ENCODE results near the gene JMJD1C.
A peak's percentile ranks its signal among the peaks of the same experiment; 100 is the strongest.

JMJD1C gene

DNA sequence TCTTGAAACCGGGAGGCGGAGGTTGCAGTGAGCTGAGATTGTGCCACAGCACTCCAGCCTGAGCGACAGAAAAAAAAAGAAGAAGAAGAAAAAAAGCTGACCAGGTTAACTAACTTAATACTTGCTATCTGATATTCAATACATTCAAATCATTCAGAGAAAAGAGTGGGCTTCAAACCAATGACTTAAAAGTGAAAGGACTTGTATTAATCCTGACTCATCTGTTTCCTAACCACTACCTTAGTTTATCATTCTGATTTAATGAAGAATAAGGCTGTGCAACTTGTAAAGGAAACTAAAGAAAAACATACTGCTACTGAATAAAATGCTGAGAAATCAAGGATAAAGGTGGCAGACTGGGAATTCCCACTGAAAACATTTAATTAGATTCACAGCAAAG, 204.3 kb downstream of the JMJD1C start:
- H3K4me3 ChIP-seq (ENCODE audit: low read length, poor library complexity, severe bottlenecking) = peak overlapping the region; percentile 84
- H3K27me3 ChIP-seq (ENCODE audit: insufficient read depth, low read length, poor library complexity, severe bottlenecking) = no peaks in the 10 kb centered on the region
- H2AFZ ChIP-seq (ENCODE audit: low read length) = no peak overlapping the region
- no peaks in the 10 kb centered on the region for H3F3A ChIP-seq (ENCODE audit: low read depth)
- H3K9me3 ChIP-seq (ENCODE audit: insufficient read depth, low read depth, low read length) = no peaks in the 10 kb centered on the region
- H4K20me1 ChIP-seq (ENCODE audit: insufficient read depth, low read length, poor library complexity, severe bottlenecking) = peaks cover 94% of the 10 kb centered on the region
- peaks cover 100% of the 10 kb centered on the region for H3K79me2 ChIP-seq (ENCODE audit: insufficient read depth, low read length)
- no peak overlapping the region for H3K9ac ChIP-seq (ENCODE audit: low read depth, low read length, poor library complexity, severe bottlenecking)
- H3K36me3 ChIP-seq (ENCODE audit: insufficient read depth, low read length) = 0 out of 2 replicates have a peak, but pooled peaks cover 4% of the 10 kb centered on the region
- H3K4me1 ChIP-seq (ENCODE audit: insufficient read depth, low read length, poor library complexity, severe bottlenecking) = peaks cover 70% of the 10 kb centered on the region
- TF ChIP-seq, protein P1, sequence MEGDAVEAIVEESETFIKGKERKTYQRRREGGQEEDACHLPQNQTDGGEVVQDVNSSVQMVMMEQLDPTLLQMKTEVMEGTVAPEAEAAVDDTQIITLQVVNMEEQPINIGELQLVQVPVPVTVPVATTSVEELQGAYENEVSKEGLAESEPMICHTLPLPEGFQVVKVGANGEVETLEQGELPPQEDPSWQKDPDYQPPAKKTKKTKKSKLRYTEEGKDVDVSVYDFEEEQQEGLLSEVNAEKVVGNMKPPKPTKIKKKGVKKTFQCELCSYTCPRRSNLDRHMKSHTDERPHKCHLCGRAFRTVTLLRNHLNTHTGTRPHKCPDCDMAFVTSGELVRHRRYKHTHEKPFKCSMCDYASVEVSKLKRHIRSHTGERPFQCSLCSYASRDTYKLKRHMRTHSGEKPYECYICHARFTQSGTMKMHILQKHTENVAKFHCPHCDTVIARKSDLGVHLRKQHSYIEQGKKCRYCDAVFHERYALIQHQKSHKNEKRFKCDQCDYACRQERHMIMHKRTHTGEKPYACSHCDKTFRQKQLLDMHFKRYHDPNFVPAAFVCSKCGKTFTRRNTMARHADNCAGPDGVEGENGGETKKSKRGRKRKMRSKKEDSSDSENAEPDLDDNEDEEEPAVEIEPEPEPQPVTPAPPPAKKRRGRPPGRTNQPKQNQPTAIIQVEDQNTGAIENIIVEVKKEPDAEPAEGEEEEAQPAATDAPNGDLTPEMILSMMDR (conservative IDR thresholded peaks at IDR 0.05; ENCODE audit: low read length) = no peak
- no peak for TF ChIP-seq EZH2phosphoT487 (IDR thresholded peaks at IDR 0.05; ENCODE audit: borderline replicate concordance)
- H3K4me2 ChIP-seq (ENCODE audit: low read depth, low read length, poor library complexity, severe bottlenecking) = peak overlapping the region; percentile 92
- H3K9me2 ChIP-seq (replicated peaks; ENCODE audit: low read depth, low read length) = no peaks in the 10 kb centered on the region

DNA sequence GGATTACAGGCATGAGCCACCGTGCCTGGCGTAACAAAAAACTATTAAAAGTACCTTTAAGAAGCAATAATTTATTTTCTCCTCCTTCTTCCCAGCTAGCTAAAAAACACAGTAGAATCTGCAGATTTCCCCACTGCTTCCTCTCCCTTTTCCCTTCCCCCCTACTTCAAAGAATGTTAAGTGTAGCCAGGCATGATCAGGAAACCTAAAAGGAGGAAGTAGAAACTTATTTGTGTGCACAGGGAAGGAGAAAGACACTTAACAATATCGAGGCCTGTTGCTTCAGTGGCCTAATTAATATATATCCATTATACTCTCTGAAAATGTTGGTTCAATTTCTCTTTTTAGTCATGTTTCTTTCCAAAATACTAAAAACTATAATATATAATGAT, 204.9 kb downstream of the JMJD1C start:
- Histone ChIP-seq H3K9me2 (replicated peaks; ENCODE audit: low read depth, low read length) (no peaks in the 10 kb centered on the region), H3F3A (ENCODE audit: low read depth) (no peaks in the 10 kb centered on the region), H3K4me1 (ENCODE audit: insufficient read depth, low read length, poor library complexity, severe bottlenecking) (peaks cover 67% of the 10 kb centered on the region), H3K9ac (ENCODE audit: low read depth, low read length, poor library complexity, severe bottlenecking) (no peak overlapping the region), H3K79me2 (ENCODE audit: insufficient read depth, low read length) (peaks cover 100% of the 10 kb centered on the region), H3K4me2 (ENCODE audit: low read depth, low read length, poor library complexity, severe bottlenecking) (peak overlapping the region; percentile 92), H3K4me3 (ENCODE audit: low read length, poor library complexity, severe bottlenecking) (peak overlapping the region; percentile 84), H3K36me3 (ENCODE audit: insufficient read depth, low read length) (0 out of 2 replicates have a peak, but pooled peaks cover 4% of the 10 kb centered on the region), H3K9me3 (ENCODE audit: insufficient read depth, low read depth, low read length) (no peaks in the 10 kb centered on the region), H2AFZ (ENCODE audit: low read length) (no peak overlapping the region), H4K20me1 (ENCODE audit: insufficient read depth, low read length, poor library complexity, severe bottlenecking) (peaks cover 93% of the 10 kb centered on the region), H3K27me3 (ENCODE audit: insufficient read depth, low read length, poor library complexity, severe bottlenecking) (no peaks in the 10 kb centered on the region)
- TF ChIP-seq, protein P1 (conservative IDR thresholded peaks at IDR 0.05; ENCODE audit: low read length) = no peak
- TF ChIP-seq EZH2phosphoT487 (IDR thresholded peaks at IDR 0.05; ENCODE audit: borderline replicate concordance) = no peak

DNA sequence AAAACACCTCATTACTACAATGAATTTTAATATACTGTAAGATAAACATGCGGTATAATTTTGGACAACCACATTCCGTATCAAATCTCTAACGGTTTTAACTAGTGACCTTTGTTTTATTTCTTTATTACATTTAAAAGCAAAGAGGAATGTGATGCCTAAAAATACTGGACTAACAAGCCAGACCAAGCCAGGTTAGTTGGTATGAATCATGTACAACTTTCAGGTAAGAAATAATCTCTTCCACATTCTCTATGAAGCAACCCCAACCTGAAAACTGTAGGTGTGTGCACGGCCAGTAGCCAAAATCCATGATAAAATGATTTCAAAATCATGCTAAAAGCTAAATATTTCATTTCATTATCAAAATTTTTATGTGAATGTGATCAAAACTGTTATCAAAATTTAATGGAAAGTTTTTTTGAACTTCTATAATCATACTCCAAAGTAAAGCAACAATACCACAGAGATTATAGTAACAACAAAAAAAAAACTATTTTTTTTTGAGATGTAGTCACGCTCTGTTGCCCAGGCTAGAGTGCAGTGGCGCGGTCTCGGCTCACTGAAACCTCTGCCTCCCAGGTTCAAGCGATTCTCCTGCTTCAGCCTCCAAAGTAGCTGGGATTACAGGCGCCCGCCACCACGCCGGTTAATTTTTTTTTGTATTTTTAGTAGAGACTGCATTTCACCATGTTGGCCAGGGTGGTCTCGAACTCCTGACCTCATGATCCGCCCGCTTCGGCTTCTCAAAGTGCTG, 205.5 kb downstream of the JMJD1C start:
- no peak overlapping the region for H3K9ac ChIP-seq (ENCODE audit: low read depth, low read length, poor library complexity, severe bottlenecking)
- peak overlapping the region; percentile 92 for H3K4me2 ChIP-seq (ENCODE audit: low read depth, low read length, poor library complexity, severe bottlenecking)
- H3K36me3 ChIP-seq (ENCODE audit: insufficient read depth, low read length) = 0 out of 2 replicates have a peak, but pooled peaks cover 4% of the 10 kb centered on the region
- peak overlapping the region; percentile 55 for H3K4me3 ChIP-seq (ENCODE audit: low read length, poor library complexity, severe bottlenecking)
- H2AFZ ChIP-seq (ENCODE audit: low read length) = no peak overlapping the region
- TF ChIP-seq EZH2phosphoT487 (IDR thresholded peaks at IDR 0.05; ENCODE audit: borderline replicate concordance) = no peak
- TF ChIP-seq, protein P1 (conservative IDR thresholded peaks at IDR 0.05; ENCODE audit: low read length) = no peak
- peaks cover 93% of the 10 kb centered on the region for H4K20me1 ChIP-seq (ENCODE audit: insufficient read depth, low read length, poor library complexity, severe bottlenecking)
- H3F3A ChIP-seq (ENCODE audit: low read depth) = no peaks in the 10 kb centered on the region
- H3K27me3 ChIP-seq (ENCODE audit: insufficient read depth, low read length, poor library complexity, severe bottlenecking) = no peaks in the 10 kb centered on the region
- peaks cover 100% of the 10 kb centered on the region for H3K79me2 ChIP-seq (ENCODE audit: insufficient read depth, low read length)
- H3K9me3 ChIP-seq (ENCODE audit: insufficient read depth, low read depth, low read length) = no peaks in the 10 kb centered on the region
- no peaks in the 10 kb centered on the region for H3K9me2 ChIP-seq (replicated peaks; ENCODE audit: low read depth, low read length)
- peaks cover 71% of the 10 kb centered on the region for H3K4me1 ChIP-seq (ENCODE audit: insufficient read depth, low read length, poor library complexity, severe bottlenecking)

All from Loucy (cell line).